Measurements from ENCODE around the gene GRIN2A. TPM values are rescaled to one million over a fixed set of nuclear protein-coding genes. Genes with fewer than 3 reads are reported as not detected.

Gene GRIN2A
- total and polyA plus RNA-seq, 2 of the 8 experiments (the other 6 are each of a cell fraction or from before 2014, with no cell fraction given): 0.18 to 1.8 TPM

DNA sequence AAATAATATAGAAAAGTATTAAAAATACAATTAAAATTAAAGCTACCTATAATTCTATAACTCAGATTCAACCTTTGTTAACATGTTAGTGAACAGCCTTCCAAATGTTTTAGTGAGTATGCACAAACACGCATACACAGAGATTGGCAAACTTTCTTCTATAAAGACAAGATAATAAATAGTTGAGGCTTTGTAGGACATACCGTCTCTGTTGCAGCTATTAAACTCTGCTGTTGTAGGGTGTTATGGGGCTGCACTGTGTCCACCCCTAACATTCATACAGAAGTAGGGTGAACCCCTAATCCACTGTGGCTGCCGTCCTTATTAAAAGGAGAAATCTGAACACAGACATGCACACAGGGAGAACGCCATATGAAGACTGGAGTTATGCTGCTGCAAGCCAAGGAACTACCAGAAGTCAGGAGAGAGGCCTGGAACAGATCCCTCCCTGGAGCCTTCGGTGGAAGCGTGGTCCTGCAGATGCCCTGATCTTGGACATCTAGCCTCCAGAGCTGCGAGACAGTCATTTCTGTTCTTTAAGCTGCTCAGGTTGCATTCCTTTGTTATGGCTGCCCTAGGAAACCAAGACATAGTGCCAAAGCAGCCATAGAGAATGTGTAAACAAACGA is 383.2 kb downstream of the GRIN2A start:
- no peak for TF ChIP-seq BACH1 (IDR thresholded peaks at IDR 0.05; ENCODE audit: low read length)
- no peak for TF ChIP-seq JUND (IDR thresholded peaks at IDR 0.05; ENCODE audit: low read length)
- TF ChIP-seq GABPA (IDR thresholded peaks at IDR 0.05; ENCODE audit: borderline replicate concordance, insufficient read depth, low read length): no peak
- TF ChIP-seq NRF1 (IDR thresholded peaks at IDR 0.05; ENCODE audit: low read depth, low read length): no peak
- Histone ChIP-seq H3K14ac (ENCODE audit: insufficient read length) (no peak overlapping the region), H3K4me3 (ENCODE audit: extremely low read depth in 1 of 4, insufficient read depth in 2 of 4, low read depth in 3 of 4, low read length in 4 of 4) (no peak overlapping the region), H3K36me3 (ENCODE audit: control insufficient read depth in 2 of 4, insufficient read depth in 4 of 4, low read length in 3 of 4) (peaks cover 0 to 22% (median 0%) of the 10 kb centered on the region in 4 experiments; a peak in 4 of 8 replicates), H3K18ac (ENCODE audit: extremely low read depth, low read length) (no peak overlapping the region), H2BK20ac (ENCODE audit: low read length) (no peak overlapping the region), H2AK5ac (ENCODE audit: low read depth, low read length) (no peak overlapping the region), H2BK120ac (replicated peaks; ENCODE audit: low read depth, low read length) (no peak overlapping the region), H3K4me1 (replicated peaks in 1 of 4; ENCODE audit: control insufficient read depth in 3 of 4, insufficient read depth in 4 of 4, low read length in 3 of 4) (no peaks in the 10 kb centered on the region), H3K23me2 (ENCODE audit: low read depth, low read length) (no peaks in the 10 kb centered on the region), H3K56ac (replicated peaks; ENCODE audit: insufficient read length, low read depth, low read length) (no peak overlapping the region), H2AFZ (ENCODE audit: low read length) (no peak overlapping the region), H2BK12ac (ENCODE audit: low read depth, low read length) (no peak overlapping the region), H4K20me1 (replicated peaks in 1 of 2; ENCODE audit: control insufficient read depth in 1 of 2, insufficient read depth in 2 of 2, low read length in 2 of 2) (peaks cover 0 to 2% of the 10 kb centered on the region in 2 experiments), H3K79me2 (ENCODE audit: control insufficient read depth in 1 of 2, insufficient read depth in 2 of 2, low read length in 2 of 2) (no peaks in the 10 kb centered on the region), H4K5ac (ENCODE audit: insufficient read length, low read depth, low read length) (no peak overlapping the region), H3K79me1 (ENCODE audit: low read depth, low read length) (no peaks in the 10 kb centered on the region), H2BK5ac (ENCODE audit: low read depth, low read length) (0 out of 2 replicates have a peak overlapping the region, but pooled peaks have one; percentile 45), H3K9ac (replicated peaks in 1 of 4; ENCODE audit: extremely low read depth in 1 of 4, low read depth in 3 of 4, low read length in 3 of 4) (no peak overlapping the region), H3K27ac (ENCODE audit: low read depth, low read length) (no peak overlapping the region), H3K27me3 (replicated peaks in 1 of 4; ENCODE audit: control insufficient read depth in 3 of 4, extremely low read depth in 1 of 4, insufficient read depth in 3 of 4, low read length in 3 of 4) (no peaks in the 10 kb centered on the region; a peak in 1 of 7 replicates), H4K8ac (ENCODE audit: extremely low read depth, insufficient read depth, low read length) (no peak overlapping the region), H2BK15ac (ENCODE audit: low read length) (no peak overlapping the region), H3K4me2 (ENCODE audit: insufficient read depth in 1 of 2, low read depth in 2 of 2, low read length in 2 of 2) (no peak overlapping the region), H3K23ac (ENCODE audit: insufficient read length) (no peak overlapping the region), H3K4ac (replicated peaks; ENCODE audit: insufficient read length, low read depth, low read length) (no peak overlapping the region), H3K9me3 (ENCODE audit: insufficient read depth in 2 of 2, low read depth in 1 of 2, low read length in 1 of 2) (no peaks in the 10 kb centered on the region), H4K91ac (replicated peaks; ENCODE audit: insufficient read length, low read length) (no peak overlapping the region)
- CTCF ChIA-PET (ENCODE audit: partially characterized antibody): no interaction called here
- DNase-seq (ENCODE audit: low read depth in 1 of 2, low spot score in 2 of 2) (no peak), FAIRE-seq (no peak)
- whole genome bisulfite sequencing, 2 experiments (ENCODE audit: extremely low coverage in 1 of 2, insufficient coverage in 1 of 2, insufficient read length in 1 of 2, insufficient replicate concordance in 2 of 2, low coverage in 1 of 2, low lambda C conversion rate in 2 of 2, missing lambda C conversion rate in 1 of 2): 91% methylated on average over 8 of the region's 8 CpGs; no CpG with 5 or more reads in 1 of the 2 experiments
- POLR2A ChIA-PET (ENCODE audit: partially characterized antibody): no interaction called here
